Effector memory CD8-positive, alpha-beta T cell (primary cell): ENCODE data around the gene CDHR4.
"Not testable (repeated sequence)": the region's sequence is repeated elsewhere in the genome, so short reads cannot be mapped to it uniquely, and the experiment has no call there.

Experiments used
- ATAC-seq: fragments of 150-1000 bp; cut with Tn5 transposase; replicated peaks from 2 replicates; pipeline ENCODE4 v1.10.0; 2021; ENCODE audit warnings: mild to moderate bottlenecking, moderate library complexity
- DNase-seq, 3 experiments: peaks; one replicate each; pipeline ENCODE4 v3.0.0; 2021
- H3K27ac Mint-ChIP-seq, 2 donors: one replicate each; pipeline ENCODE4 v1.8.0; 2022; ENCODE audit warnings: mild to moderate bottlenecking in 2 of 2, mixed read lengths in 2 of 2, moderate library complexity in 2 of 2
- H3K27me3 Mint-ChIP-seq, 2 donors: one replicate each; pipeline ENCODE4 v1.8.0; 2022; ENCODE audit warnings: mixed read lengths in 2 of 2
- H3K36me3 Mint-ChIP-seq: one replicate; pipeline ENCODE4 v1.8.0; 2022; ENCODE audit warnings: mild to moderate bottlenecking, moderate library complexity, mixed read lengths; ENCODE audit not compliant: insufficient read depth
- H3K4me1 Mint-ChIP-seq, 2 donors: one replicate each; pipeline ENCODE4 v1.8.0; 2022; ENCODE audit warnings: low read depth in 2 of 2, mixed read lengths in 2 of 2
- H3K4me3 Mint-ChIP-seq, 2 donors: one replicate each; pipeline ENCODE4 v1.8.0; 2022; ENCODE audit warnings: mild to moderate bottlenecking in 2 of 2, mixed read lengths in 2 of 2, moderate library complexity in 2 of 2
- H3K9me3 Mint-ChIP-seq, 2 donors: one replicate each; pipeline ENCODE4 v1.8.0; 2022; ENCODE audit warnings: mixed read lengths in 2 of 2

The CDHR4 gene

DNA sequence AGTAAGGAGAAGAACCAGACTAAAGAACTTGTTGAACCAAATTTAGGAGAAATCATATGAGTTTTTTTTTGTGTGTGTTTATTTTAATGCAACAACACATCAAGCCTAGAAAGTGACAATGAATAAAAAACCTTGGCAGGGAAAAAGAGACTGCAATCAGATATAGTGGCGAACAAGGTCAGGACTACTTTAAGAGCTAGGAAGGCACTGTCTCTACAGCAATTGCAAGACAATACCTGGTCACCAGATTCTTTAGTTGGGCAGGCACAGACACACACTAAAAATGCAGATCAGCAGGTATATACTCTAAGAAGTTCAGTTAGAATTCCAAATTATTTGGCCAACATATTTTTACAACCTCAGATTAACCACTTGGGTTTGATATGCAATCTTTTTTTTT lies 45.1 kb downstream of the CDHR4 start:
- ATAC-seq (no peak), DNase-seq (no peak)
- Mint-ChIP-seq H3K27me3 (no peaks in the 10 kb centered on the region), H3K36me3 (peaks cover 3% of the 10 kb centered on the region), H3K27ac (peak overlapping the region in 1 of 2 donors; percentile 52), H3K9me3 (no peaks in the 10 kb centered on the region), H3K4me1 (peaks cover 22 to 55% of the 10 kb centered on the region in 2 donors), H3K4me3 (no peak overlapping the region)

- no peaks in the 10 kb centered on the region for H3K9me3 Mint-ChIP-seq
- H3K27me3 Mint-ChIP-seq: no peaks in the 10 kb centered on the region
- H3K27ac Mint-ChIP-seq: no peak overlapping the region
- peaks cover 7% of the 10 kb centered on the region for H3K36me3 Mint-ChIP-seq
- no peak overlapping the region for H3K4me3 Mint-ChIP-seq
- peaks cover 15 to 41% of the 10 kb centered on the region in 2 donors for H3K4me1 Mint-ChIP-seq
- ATAC-seq (no peak), DNase-seq (no peak)
Measured at GRCh38 chr3:49751501-49751900, 48.2 kb downstream of the CDHR4 start.

GRCh38 chr3:49750056-49750455 lies 49.6 kb downstream of the CDHR4 start:
- Mint-ChIP-seq H3K27me3 (no peaks in the 10 kb centered on the region), H3K4me1 (peaks cover 8 to 29% of the 10 kb centered on the region in 2 donors), H3K4me3 (no peak overlapping the region), H3K9me3 (no peaks in the 10 kb centered on the region), H3K27ac (peak overlapping the region in 1 of 2 donors; percentile 55), H3K36me3 (peaks cover 12% of the 10 kb centered on the region)
- ATAC-seq: no peak
- DNase-seq: no peak

DNA sequence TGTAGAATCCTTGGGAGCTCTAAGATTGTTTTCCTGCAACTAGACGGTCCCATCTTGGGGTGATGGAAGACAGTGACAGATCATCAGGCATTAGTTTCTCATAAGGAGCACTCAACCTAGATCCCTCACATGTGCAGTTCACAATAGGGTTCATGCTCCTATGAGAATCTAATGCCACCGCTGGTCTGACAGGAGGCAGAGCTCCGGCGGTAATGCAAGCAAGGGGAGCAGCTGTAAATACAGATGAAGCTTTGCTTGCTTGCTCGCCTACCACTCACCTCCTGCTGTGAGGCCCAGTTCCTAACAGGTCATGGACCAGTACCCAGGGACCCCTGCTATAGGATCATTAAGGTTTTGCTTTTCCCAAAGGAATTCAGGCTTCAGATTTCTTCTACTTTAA lies 50.8 kb downstream of the CDHR4 start:
- H3K36me3 Mint-ChIP-seq: peaks cover 23% of the 10 kb centered on the region
- peak overlapping the region in 1 of 2 donors; percentile 55 for H3K27ac Mint-ChIP-seq
- H3K9me3 Mint-ChIP-seq, H3K4me3 Mint-ChIP-seq, H3K27me3 Mint-ChIP-seq, ATAC-seq, DNase-seq: not testable (repeated sequence)
- peaks cover 11 to 26% of the 10 kb centered on the region in 2 donors for H3K4me1 Mint-ChIP-seq

- Mint-ChIP-seq H3K27ac (peak overlapping the region in 1 of 2 donors; percentile 62), H3K27me3 (no peaks in the 10 kb centered on the region), H3K4me1 (peaks cover 9 to 20% of the 10 kb centered on the region in 2 donors), H3K9me3 (no peaks in the 10 kb centered on the region), H3K4me3 (no peak overlapping the region), H3K36me3 (peaks cover 29% of the 10 kb centered on the region)
- no peak for ATAC-seq
- DNase-seq: no peak
Measured at GRCh38 chr3:49747792-49748480, 51.7 kb downstream of the CDHR4 start.

DNA sequence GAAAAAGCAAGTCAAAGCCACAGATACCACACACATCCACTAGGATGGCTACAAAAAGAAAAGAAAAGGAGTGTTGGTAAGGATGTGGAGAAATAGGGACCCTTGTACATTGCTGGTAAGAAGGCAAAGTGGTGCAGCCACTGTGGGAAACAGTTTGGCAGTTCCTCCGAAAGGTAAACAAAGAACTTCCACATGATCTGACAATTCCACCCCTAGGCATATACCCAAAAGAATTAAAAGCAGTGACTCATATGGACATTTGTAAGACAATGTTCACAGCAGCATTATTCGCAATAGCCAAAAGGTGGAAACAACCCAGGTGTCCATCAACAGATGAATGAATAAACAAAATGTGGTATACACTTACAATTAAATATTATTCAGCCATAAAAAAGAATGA lies 53.7 kb downstream of the CDHR4 start:
- no peak overlapping the region for H3K4me3 Mint-ChIP-seq
- no peak overlapping the region for H3K27ac Mint-ChIP-seq
- ATAC-seq: no peak
- peaks cover 28% of the 10 kb centered on the region for H3K36me3 Mint-ChIP-seq
- H3K9me3 Mint-ChIP-seq: no peaks in the 10 kb centered on the region
- H3K4me1 Mint-ChIP-seq: peaks cover 8 to 18% of the 10 kb centered on the region in 2 donors
- no peak for DNase-seq
- no peaks in the 10 kb centered on the region for H3K27me3 Mint-ChIP-seq
